ENCODE measurements around the gene TNS4. TPM values are rescaled to one million over a fixed set of nuclear protein-coding genes. Genes with fewer than 3 reads are reported as not detected.

Gene TNS4
- total RNA-seq, 1 experiment from 2014 or later: 127 TPM

DNA sequence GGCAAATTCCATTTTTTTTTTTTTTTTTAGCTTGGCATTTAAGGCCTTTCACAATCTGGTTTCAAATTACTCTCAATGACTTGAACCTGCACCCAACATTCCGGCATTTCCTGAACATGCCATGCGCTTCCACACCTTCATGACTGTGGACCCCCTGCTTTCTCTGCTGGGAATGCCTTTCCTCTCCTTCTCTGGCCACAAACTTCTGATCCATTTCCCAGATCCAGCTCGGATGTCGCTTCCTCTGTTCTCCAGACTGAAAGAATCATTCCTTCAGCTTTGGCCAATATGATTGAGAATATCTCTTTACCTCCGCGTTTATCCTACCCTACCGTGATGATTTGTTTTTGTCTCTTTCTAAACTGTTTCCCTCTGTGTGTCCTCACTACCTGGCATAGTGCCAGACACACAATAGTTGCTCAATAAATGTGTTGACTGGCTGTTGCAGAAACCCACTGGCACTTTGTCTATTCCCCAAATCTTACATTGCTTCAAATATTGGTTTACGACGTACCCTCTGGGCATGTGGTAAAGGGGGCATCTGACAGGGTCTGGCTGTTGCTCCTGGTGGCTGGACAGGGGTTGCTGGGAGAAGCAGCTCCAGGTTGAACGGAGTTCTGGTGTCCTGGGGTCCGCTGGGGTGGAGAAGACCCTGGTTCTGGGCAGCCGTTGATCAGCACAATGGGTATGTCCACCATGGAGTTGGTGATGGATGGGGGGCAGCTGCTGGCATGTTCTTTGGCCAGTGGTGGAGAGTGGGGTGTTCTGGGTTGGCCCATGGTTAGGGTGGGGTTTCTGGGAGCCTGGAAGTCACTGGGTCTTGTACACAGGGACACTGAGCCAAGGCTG is 14.7 kb downstream of the TNS4 start:
- H3K4me3 ChIP-seq (ENCODE audit: low read length): no peak overlapping the region
- intact Hi-C loops (cut with micrococcal nuclease): loop anchor here (5.0 kb wide), 1 partner anchor 46 kb away; no protein-coding TSS in a partner anchor
- H4K20me1 ChIP-seq (ENCODE audit: low read length): no peaks in the 10 kb centered on the region
- ChIA-PET POLR2A (ENCODE audit: unreplicated experiment) (no interaction called here), CTCF (interaction anchor here (1.3 kb wide), 1 partner anchor 46 kb away, joined by 4 read pairs; no protein-coding TSS in a partner anchor)
- H3K79me2 ChIP-seq (ENCODE audit: low read length): no peaks in the 10 kb centered on the region
- TF ChIP-seq EZH2 (IDR thresholded peaks at IDR 0.05; ENCODE audit: low read length, unreplicated experiment) (no peak), EZH2phosphoT487 (IDR thresholded peaks at IDR 0.05; ENCODE audit: borderline replicate concordance, low read length) (no peak)
- TF ChIP-seq, protein P1, sequence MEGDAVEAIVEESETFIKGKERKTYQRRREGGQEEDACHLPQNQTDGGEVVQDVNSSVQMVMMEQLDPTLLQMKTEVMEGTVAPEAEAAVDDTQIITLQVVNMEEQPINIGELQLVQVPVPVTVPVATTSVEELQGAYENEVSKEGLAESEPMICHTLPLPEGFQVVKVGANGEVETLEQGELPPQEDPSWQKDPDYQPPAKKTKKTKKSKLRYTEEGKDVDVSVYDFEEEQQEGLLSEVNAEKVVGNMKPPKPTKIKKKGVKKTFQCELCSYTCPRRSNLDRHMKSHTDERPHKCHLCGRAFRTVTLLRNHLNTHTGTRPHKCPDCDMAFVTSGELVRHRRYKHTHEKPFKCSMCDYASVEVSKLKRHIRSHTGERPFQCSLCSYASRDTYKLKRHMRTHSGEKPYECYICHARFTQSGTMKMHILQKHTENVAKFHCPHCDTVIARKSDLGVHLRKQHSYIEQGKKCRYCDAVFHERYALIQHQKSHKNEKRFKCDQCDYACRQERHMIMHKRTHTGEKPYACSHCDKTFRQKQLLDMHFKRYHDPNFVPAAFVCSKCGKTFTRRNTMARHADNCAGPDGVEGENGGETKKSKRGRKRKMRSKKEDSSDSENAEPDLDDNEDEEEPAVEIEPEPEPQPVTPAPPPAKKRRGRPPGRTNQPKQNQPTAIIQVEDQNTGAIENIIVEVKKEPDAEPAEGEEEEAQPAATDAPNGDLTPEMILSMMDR (conservative IDR thresholded peaks at IDR 0.05; ENCODE audit: low read depth, low read length): no peak
- peak overlapping the region; percentile 44; the same call in 1 of the 2 replicates for H3K4me2 ChIP-seq (ENCODE audit: low read length)
- H3F3A ChIP-seq (ENCODE audit: low read length, unreplicated experiment): peaks cover 31% of the 10 kb centered on the region
- BruUV-seq (replicated peaks): TSS peak; percentile 92
- no peak overlapping the region for H2AFZ ChIP-seq (ENCODE audit: low read length)
- H3K27ac ChIP-seq (ENCODE audit: low read length): peak overlapping the region; percentile 99
- H3K36me3 ChIP-seq (ENCODE audit: low read depth, low read length): peaks cover 59% of the 10 kb centered on the region
- peaks cover 68% of the 10 kb centered on the region for H3K4me1 ChIP-seq (ENCODE audit: insufficient read depth, low read length)
- H3K9me3 ChIP-seq (ENCODE audit: low read length): no peaks in the 10 kb centered on the region
- no peaks in the 10 kb centered on the region for H3K9me2 ChIP-seq (replicated peaks; ENCODE audit: low read length)
- peak overlapping the region; percentile 79 for H3K9ac ChIP-seq (ENCODE audit: low read length)
- ATAC-seq (no peak), DNase-seq (peak; percentile 64)
- no peaks in the 10 kb centered on the region for H3K27me3 ChIP-seq (ENCODE audit: low read length)

DNA sequence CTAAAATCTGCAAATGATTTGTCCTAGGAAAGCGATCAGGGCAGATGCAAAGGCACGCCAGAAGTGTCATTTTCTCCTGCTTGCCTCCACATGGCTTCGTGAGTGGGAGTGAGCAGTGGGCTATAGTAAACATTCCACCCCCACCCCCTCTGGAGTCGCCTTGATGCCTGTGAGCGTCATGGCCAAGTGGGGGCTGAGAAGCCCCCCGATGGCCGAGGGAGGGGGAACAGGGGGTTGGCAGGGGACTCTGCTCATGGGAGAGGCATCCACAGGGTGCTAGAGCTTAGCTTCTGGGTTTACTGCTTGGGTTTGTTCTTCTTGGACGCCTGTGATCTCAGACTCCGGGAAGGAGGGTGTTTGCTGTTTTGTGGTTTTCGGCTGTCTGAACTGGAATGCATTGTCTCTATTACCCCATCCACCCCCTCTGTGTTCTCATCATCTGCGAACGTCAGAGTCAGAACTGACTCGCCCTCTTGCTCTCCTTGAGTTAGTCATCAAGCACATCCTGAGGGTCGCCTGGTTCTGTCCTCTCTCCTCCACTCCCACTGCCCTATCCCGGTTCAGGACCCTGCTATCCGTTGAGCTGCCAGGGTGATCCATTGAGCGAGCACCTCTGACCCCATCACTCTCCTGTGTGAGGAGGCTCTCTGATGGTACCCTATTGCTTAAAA is 15.4 kb downstream of the TNS4 start:
- Histone ChIP-seq H3K27me3 (ENCODE audit: low read length) (no peaks in the 10 kb centered on the region), H3K79me2 (ENCODE audit: low read length) (no peaks in the 10 kb centered on the region), H3K4me3 (ENCODE audit: low read length) (no peak overlapping the region), H3K4me2 (ENCODE audit: low read length) (peak overlapping the region; percentile 74), H3K9me2 (replicated peaks; ENCODE audit: low read length) (no peaks in the 10 kb centered on the region), H3K9ac (ENCODE audit: low read length) (peak overlapping the region; percentile 79), H4K20me1 (ENCODE audit: low read length) (no peaks in the 10 kb centered on the region), H3K36me3 (ENCODE audit: low read depth, low read length) (peaks cover 63% of the 10 kb centered on the region), H2AFZ (ENCODE audit: low read length) (no peak overlapping the region), H3K27ac (ENCODE audit: low read length) (peak overlapping the region; percentile 99), H3F3A (ENCODE audit: low read length, unreplicated experiment) (peaks cover 31% of the 10 kb centered on the region), H3K9me3 (ENCODE audit: low read length) (no peaks in the 10 kb centered on the region), H3K4me1 (ENCODE audit: insufficient read depth, low read length) (peaks cover 66% of the 10 kb centered on the region)
- TF ChIP-seq EZH2phosphoT487 (IDR thresholded peaks at IDR 0.05; ENCODE audit: borderline replicate concordance, low read length): no peak
- no peak for TF ChIP-seq EZH2 (IDR thresholded peaks at IDR 0.05; ENCODE audit: low read length, unreplicated experiment)
- TF ChIP-seq, protein P1 (conservative IDR thresholded peaks at IDR 0.05; ENCODE audit: low read depth, low read length): no peak
- ChIA-PET POLR2A (ENCODE audit: unreplicated experiment) (interaction anchor here (0.5 kb wide), 1 partner anchor 346 kb away, joined by 5 read pairs; no protein-coding TSS in a partner anchor), CTCF (interaction anchor here (0.6 to 1.3 kb wide), 2 partner anchors 9 to 47 kb away, joined by 4 to 15 read pairs; no protein-coding TSS in a partner anchor)
- no TSS peak for BruUV-seq (replicated peaks)
- DNase-seq (peak; percentile 91), ATAC-seq (peak; percentile 78)
- intact Hi-C loops (cut with micrococcal nuclease): loop anchor here (5.0 kb wide), 1 partner anchor 46 kb away; no protein-coding TSS in a partner anchor
